ENCODE results near the gene FJX1.
A peak's percentile ranks its signal among the peaks of the same experiment; 100 is the strongest.

FJX1 gene

GRCh38 chr11:35608502-35608901 is 9.8 kb upstream of the FJX1 start:
- DNase-seq, result no peak

- no peak for DNase-seq
These were observed 8.6 kb upstream of the FJX1 start for GRCh38 chr11:35609656-35610055.

- DNase-seq, result no peak
These were observed 7.6 kb upstream of the FJX1 start for GRCh38 chr11:35610631-35611030.

- DNase-seq, result no peak
These were observed 6.5 kb upstream of the FJX1 start for GRCh38 chr11:35611741-35612140.

GRCh38 chr11:35614939-35615569 is 3.2 kb upstream of the FJX1 start:
- no peak for DNase-seq

- peak; percentile 56 for DNase-seq
These were observed 2.0 kb upstream of the FJX1 start for GRCh38 chr11:35615921-35616900.

GRCh38 chr11:35617316-35617686 is 959 bp upstream of the FJX1 start:
- DNase-seq, result no peak

GRCh38 chr11:35618497-35619115 is 346 bp downstream of the FJX1 start:
- no peak for DNase-seq

- peak; percentile 44 for DNase-seq
These were observed 1.0 kb downstream of the FJX1 start for GRCh38 chr11:35619116-35619854.

GRCh38 chr11:35619855-35620640 is 1.8 kb downstream of the FJX1 start:
- no peak for DNase-seq

GRCh38 chr11:35620795-35621194 is 2.5 kb downstream of the FJX1 start:
- no peak for DNase-seq

- DNase-seq, result no peak
These were observed 3.4 kb downstream of the FJX1 start for GRCh38 chr11:35621620-35622019.

GRCh38 chr11:35622070-35622469 is 3.8 kb downstream of the FJX1 start:
- peak; percentile 88 for DNase-seq

GRCh38 chr11:35623621-35624168 is 5.4 kb downstream of the FJX1 start:
- DNase-seq, result peak; percentile 85

GRCh38 chr11:35624316-35624715 is 6.1 kb downstream of the FJX1 start:
- no peak for DNase-seq

- DNase-seq, result no peak
These were observed 6.5 kb downstream of the FJX1 start for GRCh38 chr11:35624781-35625180.

- no peak for DNase-seq
These were observed 8.2 kb downstream of the FJX1 start for GRCh38 chr11:35626501-35626900.

- no peak for DNase-seq
These were observed 11.3 kb downstream of the FJX1 start for GRCh38 chr11:35629511-35629910.

- peak; percentile 100 for DNase-seq
These were observed 11.7 kb downstream of the FJX1 start for GRCh38 chr11:35629914-35630313.

GRCh38 chr11:35631891-35632290 is 13.6 kb downstream of the FJX1 start:
- peak; percentile 31 for DNase-seq

- peak; percentile 55 for DNase-seq
These were observed 14.0 kb downstream of the FJX1 start for GRCh38 chr11:35632301-35632700.

Measured in fibroblast of skin of abdomen (primary cell).